Lung (tissue), 12 donors: Measurements from ENCODE around the gene RHOC. TPM values are rescaled to one million over a fixed set of nuclear protein-coding genes. Genes with fewer than 3 reads are reported as not detected.
"Not testable (repeated sequence)": the region's sequence is repeated elsewhere in the genome, so short reads cannot be mapped to it uniquely, and the experiment has no call there.

ENCODE experiments used
- ATAC-seq: fragments of 200-7000 bp; cut with Tn5 transposase; one replicate; pipeline ENCODE4 v1.9.1; 2020; ENCODE audit warnings: moderate number of reproducible peaks; ENCODE audit not compliant: insufficient read depth, low FRiP score
- DNase-seq, 3 donors: peaks; one replicate each; pipeline ENCODE4 v3.0.0-alpha.2; 2013 to 2017
- H3K27ac ChIP-seq, 2 donors: one replicate each; pipeline ENCODE4 v1.5.1; 2013; ENCODE audit warnings: mild to moderate bottlenecking in 2 of 2, moderate library complexity in 2 of 2, control low read depth in 1 of 2, inconsistent platforms in 1 of 2, low read depth in 1 of 2, low read length in 1 of 2
- H3K27me3 ChIP-seq, 3 donors: one replicate each; pipeline ENCODE4 v1.5.1; 2013; ENCODE audit warnings: low read length in 2 of 3; ENCODE audit not compliant: control insufficient read depth in 3 of 3, insufficient read depth in 3 of 3
- H3K36me3 ChIP-seq, 4 donors: one replicate each; pipeline ENCODE4 v1.5.1; 2013; ENCODE audit warnings: low read length in 4 of 4, mild to moderate bottlenecking in 1 of 4, moderate library complexity in 1 of 4; ENCODE audit not compliant: control insufficient read depth in 4 of 4, insufficient read depth in 4 of 4
- H3K4me1 ChIP-seq, 5 donors: one replicate each; pipeline ENCODE4 v1.5.1; 2013; ENCODE audit warnings: low read length in 5 of 5, mild to moderate bottlenecking in 2 of 5, moderate library complexity in 1 of 5; ENCODE audit not compliant: control insufficient read depth in 5 of 5, insufficient read depth in 5 of 5
- H3K4me3 ChIP-seq: one replicate; pipeline ENCODE4 v1.5.1; 2013; ENCODE audit warnings: mild to moderate bottlenecking, control low read depth, moderate library complexity
- H3K9ac ChIP-seq, 2 donors: one replicate each; pipeline ENCODE4 v1.5.1; 2013; ENCODE audit warnings: low read length in 2 of 2, control low read depth in 1 of 2; ENCODE audit not compliant: insufficient read depth in 1 of 2
- H3K9me3 ChIP-seq, 4 donors: one replicate each; pipeline ENCODE4 v1.5.1; 2013; ENCODE audit warnings: low read length in 3 of 4, mild to moderate bottlenecking in 1 of 4, moderate library complexity in 1 of 4; ENCODE audit not compliant: control insufficient read depth in 4 of 4, insufficient read depth in 3 of 4
- WGBS, 2 donors: extraction: QIAGEN DNeasy Blood & Tissue Kit; methylation state at CpG; one replicate each; pipeline ENCODE4 v1.1.7; 2013; 5-methylcytosine and 5-hydroxymethylcytosine counted together
- polyA plus RNA-seq, 2 donors: library from polyadenylated mRNA; stranded (reverse); fragments of 200-250 nt; gene quantifications; one replicate each; pipeline ENCODE4 v1.2.1, GENCODE V29; 2013
- total RNA-seq, 2 donors: library from RNA; depleted of rRNA in 1 of 2; stranded (reverse); fragments of >200 nt in 1 of 2; gene quantifications; one replicate each; pipeline ENCODE4 v1.2.1, GENCODE V29; 2014 to 2021
- TF ChIP-seq, protein P1 (sequence below): IDR thresholded peaks from 2 replicates; pipeline ENCODE4 v1.5.1; 2012; ENCODE audit warnings: mild to moderate bottlenecking; ENCODE audit errors: control extremely low read depth, extremely low read depth
- donor health status: control.
- donor health status: control.
- donor health status: Bipolar disorder and iron deficiency.
- donor health status: healthy.
- donor health status: DM: yes; HTN: yes; CAD: no.

RHOC gene
- total and polyA plus RNA-seq, 4 donors: 125 to 243 (median 190) TPM

DNA sequence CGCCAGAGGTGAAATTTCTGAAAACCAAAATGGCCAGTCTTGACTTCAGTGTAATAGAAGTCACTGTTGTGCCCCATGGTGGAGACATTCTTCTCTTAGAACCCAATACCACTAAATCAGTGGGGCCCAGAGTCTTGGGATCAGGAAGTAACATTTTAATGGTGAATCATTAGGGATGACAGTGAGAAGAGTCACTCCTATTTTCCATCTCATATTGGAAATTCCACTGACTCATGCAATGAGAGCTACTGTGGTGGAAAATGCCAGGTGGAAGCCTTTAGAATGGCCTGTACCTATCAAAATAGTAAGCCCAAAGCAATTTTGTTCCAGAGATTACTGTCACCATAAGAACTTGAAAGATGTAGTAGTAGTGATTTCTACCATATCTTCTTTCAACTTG lies 28.8 kb upstream of the RHOC start:
- Histone ChIP-seq H3K9ac (no peak overlapping the region), H3K27me3 (peaks cover 0 to 7% (median 0%) of the 10 kb centered on the region in 3 donors), H3K9me3 (no peaks in the 10 kb centered on the region), H3K36me3 (no peaks in the 10 kb centered on the region), H3K4me3 (no peak overlapping the region), H3K27ac (no peak overlapping the region), H3K4me1 (no peaks in the 10 kb centered on the region)
- TF ChIP-seq, protein P1, sequence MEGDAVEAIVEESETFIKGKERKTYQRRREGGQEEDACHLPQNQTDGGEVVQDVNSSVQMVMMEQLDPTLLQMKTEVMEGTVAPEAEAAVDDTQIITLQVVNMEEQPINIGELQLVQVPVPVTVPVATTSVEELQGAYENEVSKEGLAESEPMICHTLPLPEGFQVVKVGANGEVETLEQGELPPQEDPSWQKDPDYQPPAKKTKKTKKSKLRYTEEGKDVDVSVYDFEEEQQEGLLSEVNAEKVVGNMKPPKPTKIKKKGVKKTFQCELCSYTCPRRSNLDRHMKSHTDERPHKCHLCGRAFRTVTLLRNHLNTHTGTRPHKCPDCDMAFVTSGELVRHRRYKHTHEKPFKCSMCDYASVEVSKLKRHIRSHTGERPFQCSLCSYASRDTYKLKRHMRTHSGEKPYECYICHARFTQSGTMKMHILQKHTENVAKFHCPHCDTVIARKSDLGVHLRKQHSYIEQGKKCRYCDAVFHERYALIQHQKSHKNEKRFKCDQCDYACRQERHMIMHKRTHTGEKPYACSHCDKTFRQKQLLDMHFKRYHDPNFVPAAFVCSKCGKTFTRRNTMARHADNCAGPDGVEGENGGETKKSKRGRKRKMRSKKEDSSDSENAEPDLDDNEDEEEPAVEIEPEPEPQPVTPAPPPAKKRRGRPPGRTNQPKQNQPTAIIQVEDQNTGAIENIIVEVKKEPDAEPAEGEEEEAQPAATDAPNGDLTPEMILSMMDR: no peak
- ATAC-seq (no peak), DNase-seq (no peak)
- 96 to 98% methylated on average over 1 of the region's 1 CpG for WGBS, 2 donors

DNA sequence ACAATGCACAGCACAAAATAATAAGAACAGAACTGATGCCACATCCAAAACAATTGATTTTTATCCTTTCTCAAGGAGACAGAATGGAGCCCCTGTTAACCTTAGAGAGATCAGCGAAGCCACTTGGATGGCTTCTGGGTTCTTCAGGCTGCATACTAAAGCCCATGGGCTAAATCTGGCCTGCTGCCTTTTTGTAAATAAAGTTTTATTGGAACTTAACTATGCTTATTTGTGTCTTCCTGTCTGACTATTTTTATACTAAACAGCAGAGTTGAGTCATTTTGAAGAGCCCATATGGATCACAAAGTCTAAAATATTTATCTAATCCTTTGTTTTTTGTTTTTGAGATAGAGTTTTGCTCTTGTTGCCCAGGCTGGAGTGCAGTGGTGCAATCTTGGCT lies 24.5 kb upstream of the RHOC start:
- Histone ChIP-seq H3K9me3 (no peaks in the 10 kb centered on the region), H3K27me3 (peaks cover 0 to 5% (median 0%) of the 10 kb centered on the region in 3 donors), H3K27ac (no peak overlapping the region), H3K9ac (no peak overlapping the region), H3K36me3 (no peaks in the 10 kb centered on the region), H3K4me1 (no peaks in the 10 kb centered on the region), H3K4me3 (no peak overlapping the region)
- WGBS, 2 donors: 93 to 94% methylated on average over 1 of the region's 1 CpG
- TF ChIP-seq, protein P1: no peak
- DNase-seq (no peak), ATAC-seq (no peak)

DNA sequence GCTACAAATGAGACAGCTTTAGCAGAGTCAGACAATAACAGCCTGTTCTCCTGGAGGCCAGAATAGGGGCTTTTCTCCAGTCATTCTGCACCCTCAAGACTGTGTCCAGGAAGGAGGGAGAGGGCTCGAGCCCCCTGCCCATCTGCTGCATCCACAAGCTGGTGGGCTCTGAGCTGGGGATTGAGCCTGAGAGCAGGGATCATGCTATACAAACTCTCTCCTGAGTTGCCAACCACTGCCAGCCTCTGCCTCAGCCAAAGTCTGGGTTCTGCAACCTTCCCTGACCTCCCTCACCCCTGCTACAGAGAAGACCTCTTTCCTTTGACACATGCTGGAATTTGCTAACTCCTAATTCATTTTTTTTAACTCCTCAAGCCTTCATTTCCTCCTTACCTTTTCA lies 23.0 kb upstream of the RHOC start:
- no peaks in the 10 kb centered on the region for H3K36me3 ChIP-seq
- DNase-seq (no peak), ATAC-seq (no peak)
- peaks cover 0 to 3% (median 0%) of the 10 kb centered on the region in 3 donors for H3K27me3 ChIP-seq
- WGBS, 2 donors: 68 to 82% methylated on average over 1 of the region's 1 CpG
- no peak overlapping the region for H3K4me3 ChIP-seq
- H3K27ac ChIP-seq: no peak overlapping the region
- H3K9me3 ChIP-seq: no peaks in the 10 kb centered on the region
- TF ChIP-seq, protein P1: no peak
- no peaks in the 10 kb centered on the region for H3K4me1 ChIP-seq
- H3K9ac ChIP-seq: no peak overlapping the region

DNA sequence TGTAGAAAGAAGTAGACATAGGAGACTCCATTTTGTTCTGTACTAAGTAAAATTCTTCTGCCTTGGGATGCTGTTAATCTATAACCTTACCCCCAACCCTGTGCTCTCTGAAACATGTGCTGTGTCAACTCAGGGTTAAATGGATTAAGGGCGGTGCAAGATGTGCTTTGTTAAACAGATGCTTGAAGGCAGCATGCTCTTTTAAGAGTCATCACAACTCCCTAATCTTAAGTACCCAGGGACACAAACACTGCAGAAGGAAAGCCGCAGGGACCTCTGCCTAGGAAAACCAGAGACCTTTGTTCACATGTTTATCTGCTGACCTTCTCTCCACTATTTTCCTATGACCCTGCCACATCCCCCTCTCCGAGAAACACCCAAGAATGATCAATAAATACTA lies 22.1 kb upstream of the RHOC start:
- H3K36me3 ChIP-seq, H3K27ac ChIP-seq, H3K9ac ChIP-seq, DNase-seq, H3K4me1 ChIP-seq, H3K4me3 ChIP-seq, H3K9me3 ChIP-seq, ATAC-seq, H3K27me3 ChIP-seq: not testable (repeated sequence)
- WGBS, 2 donors: 65 to 76% methylated on average over 3 of the region's 3 CpGs

DNA sequence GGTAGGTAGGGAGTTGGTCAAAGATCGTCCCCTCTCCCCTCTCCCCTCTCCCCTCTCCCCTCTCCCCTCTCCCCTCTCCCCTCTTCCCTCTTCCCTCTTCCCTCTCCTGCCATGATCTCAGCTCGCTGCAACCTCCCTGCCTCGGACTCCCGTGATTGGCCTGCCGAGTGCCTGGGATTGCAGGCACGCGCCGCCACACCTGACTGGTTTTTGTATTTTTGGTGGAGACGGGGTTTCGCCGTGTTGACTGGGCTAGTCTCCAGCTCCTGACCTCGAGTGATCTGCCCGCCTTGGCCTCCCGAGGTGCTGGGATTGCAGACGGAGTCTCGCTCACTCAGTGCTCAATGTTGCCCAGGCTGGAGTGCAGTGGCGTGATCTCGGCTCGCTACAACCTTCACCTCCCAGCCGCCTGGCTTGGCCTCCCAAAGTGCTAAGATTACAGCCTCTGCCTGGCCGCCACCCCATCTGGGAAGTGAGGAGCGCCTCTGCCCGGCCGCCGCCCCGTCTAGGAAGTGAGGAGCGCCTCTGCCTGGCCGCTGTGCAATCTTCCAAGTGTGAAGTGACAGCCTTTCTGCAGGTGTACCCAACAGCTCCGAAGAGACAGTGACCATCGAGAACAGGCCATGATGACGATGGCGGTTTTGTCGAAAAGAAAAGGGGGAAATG lies 21.5 kb upstream of the RHOC start:
- DNase-seq, H3K9ac ChIP-seq, H3K9me3 ChIP-seq, ATAC-seq, H3K36me3 ChIP-seq, H3K4me1 ChIP-seq, H3K4me3 ChIP-seq, H3K27ac ChIP-seq, H3K27me3 ChIP-seq: not testable (repeated sequence)
- 94 to 95% methylated on average over 26 to 33 of the region's 33 CpGs for WGBS, 2 donors
